Activated naive CD4-positive, alpha-beta T cell treated with anti-CD3 and anti-CD28 coated beads, Interleukin-2, amount 10 ng/mL, durations not matched to agents 7 days and 5 days (primary cell): Measurements from ENCODE around the gene HTR5A.

ENCODE experiments used
- CTCF ChIA-PET: fragments of 350-600 bp; sonication (Branson Sonifier 250); formaldehyde crosslinking; loops from one replicate; lab custom pipeline; 2021; ENCODE audit warnings: antibody characterized with exemption; lab: Charles Lee
- DNase-seq: peaks from one replicate; pipeline ENCODE4 v3.0.0-alpha.2; 2020
- H3K27ac Mint-ChIP-seq: one replicate; pipeline ENCODE4 v1.8.0; 2021; ENCODE audit warnings: mild to moderate bottlenecking, moderate library complexity, mixed read lengths
- H3K27me3 Mint-ChIP-seq: one replicate; pipeline ENCODE4 v1.8.0; 2021; ENCODE audit warnings: mild to moderate bottlenecking, mixed read lengths
- H3K36me3 Mint-ChIP-seq: one replicate; pipeline ENCODE4 v1.8.0; 2021; ENCODE audit warnings: mixed read lengths
- H3K4me1 Mint-ChIP-seq: one replicate; pipeline ENCODE4 v1.8.0; 2021; ENCODE audit warnings: mixed read lengths
- H3K4me3 Mint-ChIP-seq: one replicate; pipeline ENCODE4 v1.8.0; 2021; ENCODE audit warnings: mild to moderate bottlenecking, moderate library complexity, mixed read lengths
- H3K9me3 Mint-ChIP-seq: one replicate; pipeline ENCODE4 v1.8.0; 2021; ENCODE audit warnings: mixed read lengths

Gene HTR5A

GRCh38 chr7:155062411-155062810, 7.7 kb upstream of the HTR5A start:
- Mint-ChIP-seq H3K27me3 (peaks cover 6% of the 10 kb centered on the region), H3K27ac (no peak overlapping the region), H3K4me3 (no peak overlapping the region), H3K9me3 (no peaks in the 10 kb centered on the region), H3K4me1 (no peaks in the 10 kb centered on the region), H3K36me3 (no peaks in the 10 kb centered on the region)
- no peak for DNase-seq
- CTCF ChIA-PET, result no interaction called here

GRCh38 chr7:155064186-155064585, 5.9 kb upstream of the HTR5A start:
- Mint-ChIP-seq H3K27ac (no peak overlapping the region), H3K4me3 (no peak overlapping the region), H3K9me3 (no peaks in the 10 kb centered on the region), H3K27me3 (peaks cover 6% of the 10 kb centered on the region), H3K36me3 (no peaks in the 10 kb centered on the region), H3K4me1 (no peaks in the 10 kb centered on the region)
- CTCF ChIA-PET, result no interaction called here
- DNase-seq, result no peak

GRCh38 chr7:155066417-155066950, 3.6 kb upstream of the HTR5A start:
- Mint-ChIP-seq H3K4me3 (no peak overlapping the region), H3K9me3 (peaks cover 2% of the 10 kb centered on the region), H3K27me3 (peaks cover 25% of the 10 kb centered on the region), H3K36me3 (no peaks in the 10 kb centered on the region), H3K27ac (no peak overlapping the region), H3K4me1 (no peaks in the 10 kb centered on the region)
- CTCF ChIA-PET, result no interaction called here
- DNase-seq, result no peak

- DNase-seq, result no peak
- no peaks in the 10 kb centered on the region for H3K4me1 Mint-ChIP-seq
- peaks cover 2% of the 10 kb centered on the region for H3K9me3 Mint-ChIP-seq
- no peak overlapping the region for H3K4me3 Mint-ChIP-seq
- no peak overlapping the region for H3K27ac Mint-ChIP-seq
- peaks cover 24% of the 10 kb centered on the region for H3K27me3 Mint-ChIP-seq
- CTCF ChIA-PET, result no interaction called here
- no peaks in the 10 kb centered on the region for H3K36me3 Mint-ChIP-seq
These were observed 1.1 kb downstream of the HTR5A start for GRCh38 chr7:155071121-155071651.

- H3K4me1 Mint-ChIP-seq, result no peaks in the 10 kb centered on the region
- CTCF ChIA-PET, result no interaction called here
- no peaks in the 10 kb centered on the region for H3K36me3 Mint-ChIP-seq
- peaks cover 2% of the 10 kb centered on the region for H3K9me3 Mint-ChIP-seq
- no peak overlapping the region for H3K27ac Mint-ChIP-seq
- H3K27me3 Mint-ChIP-seq, result peaks cover 24% of the 10 kb centered on the region
- H3K4me3 Mint-ChIP-seq, result no peak overlapping the region
- DNase-seq, result no peak
These were observed 1.9 kb downstream of the HTR5A start for GRCh38 chr7:155071916-155072571.

- CTCF ChIA-PET, result no interaction called here
- H3K4me3 Mint-ChIP-seq, result no peak overlapping the region
- no peak overlapping the region for H3K27ac Mint-ChIP-seq
- H3K9me3 Mint-ChIP-seq, result peaks cover 2% of the 10 kb centered on the region
- peaks cover 28% of the 10 kb centered on the region for H3K27me3 Mint-ChIP-seq
- DNase-seq, result no peak
- no peaks in the 10 kb centered on the region for H3K36me3 Mint-ChIP-seq
- H3K4me1 Mint-ChIP-seq, result no peaks in the 10 kb centered on the region
These were observed 3.8 kb downstream of the HTR5A start for GRCh38 chr7:155073922-155074321.

GRCh38 chr7:155084021-155084420, 13.9 kb downstream of the HTR5A start:
- H3K27me3 Mint-ChIP-seq, result peaks cover 26% of the 10 kb centered on the region
- peaks cover 2% of the 10 kb centered on the region for H3K4me1 Mint-ChIP-seq
- CTCF ChIA-PET, result no interaction called here
- no peaks in the 10 kb centered on the region for H3K9me3 Mint-ChIP-seq
- no peaks in the 10 kb centered on the region for H3K36me3 Mint-ChIP-seq
- H3K27ac Mint-ChIP-seq, result no peak overlapping the region
- DNase-seq, result no peak
- H3K4me3 Mint-ChIP-seq, result no peak overlapping the region

GRCh38 chr7:155084969-155085368, 14.8 kb downstream of the HTR5A start:
- Mint-ChIP-seq H3K27ac (no peak overlapping the region), H3K9me3 (no peaks in the 10 kb centered on the region), H3K4me1 (peaks cover 2% of the 10 kb centered on the region), H3K36me3 (no peaks in the 10 kb centered on the region), H3K27me3 (peaks cover 26% of the 10 kb centered on the region), H3K4me3 (no peak overlapping the region)
- CTCF ChIA-PET, result no interaction called here
- DNase-seq, result no peak

- Mint-ChIP-seq H3K27me3 (peaks cover 27% of the 10 kb centered on the region), H3K9me3 (no peaks in the 10 kb centered on the region), H3K27ac (no peak overlapping the region), H3K4me1 (peaks cover 8% of the 10 kb centered on the region), H3K4me3 (no peak overlapping the region), H3K36me3 (no peaks in the 10 kb centered on the region)
- DNase-seq, result no peak
- CTCF ChIA-PET, result no interaction called here
These were observed 20.6 kb downstream of the HTR5A start for GRCh38 chr7:155090684-155091083.

- no peaks in the 10 kb centered on the region for H3K36me3 Mint-ChIP-seq
- no peak overlapping the region for H3K4me3 Mint-ChIP-seq
- peaks cover 21% of the 10 kb centered on the region for H3K27me3 Mint-ChIP-seq
- peaks cover 8% of the 10 kb centered on the region for H3K4me1 Mint-ChIP-seq
- no peaks in the 10 kb centered on the region for H3K9me3 Mint-ChIP-seq
- CTCF ChIA-PET, result no interaction called here
- no peak overlapping the region for H3K27ac Mint-ChIP-seq
- DNase-seq, result no peak
These were observed 23.5 kb downstream of the HTR5A start for GRCh38 chr7:155093596-155093995.

GRCh38 chr7:155094636-155095135, 24.6 kb downstream of the HTR5A start:
- Mint-ChIP-seq H3K27me3 (peaks cover 28% of the 10 kb centered on the region), H3K4me3 (no peak overlapping the region), H3K4me1 (peaks cover 8% of the 10 kb centered on the region), H3K36me3 (no peaks in the 10 kb centered on the region), H3K27ac (no peak overlapping the region), H3K9me3 (no peaks in the 10 kb centered on the region)
- DNase-seq, result no peak
- CTCF ChIA-PET, result interaction anchor here (1.1 kb wide), 1 partner anchor 168 kb away, joined by 3 read pairs; no protein-coding TSS in a partner anchor

GRCh38 chr7:155097338-155097737, 27.2 kb downstream of the HTR5A start:
- H3K4me3 Mint-ChIP-seq, result no peak overlapping the region
- H3K27ac Mint-ChIP-seq, result no peak overlapping the region
- CTCF ChIA-PET, result no interaction called here
- no peak for DNase-seq
- H3K36me3 Mint-ChIP-seq, result no peaks in the 10 kb centered on the region
- no peaks in the 10 kb centered on the region for H3K9me3 Mint-ChIP-seq
- peaks cover 3% of the 10 kb centered on the region for H3K4me1 Mint-ChIP-seq
- H3K27me3 Mint-ChIP-seq, result peaks cover 28% of the 10 kb centered on the region

GRCh38 chr7:155103839-155104238, 33.7 kb downstream of the HTR5A start:
- Mint-ChIP-seq H3K4me3 (no peak overlapping the region), H3K9me3 (no peaks in the 10 kb centered on the region), H3K36me3 (no peaks in the 10 kb centered on the region), H3K27ac (no peak overlapping the region), H3K4me1 (no peaks in the 10 kb centered on the region), H3K27me3 (peaks cover 7% of the 10 kb centered on the region)
- no peak for DNase-seq
- CTCF ChIA-PET, result no interaction called here

GRCh38 chr7:155104913-155105312, 34.8 kb downstream of the HTR5A start:
- CTCF ChIA-PET, result no interaction called here

GRCh38 chr7:155106356-155106755, 36.2 kb downstream of the HTR5A start:
- DNase-seq, result no peak
- CTCF ChIA-PET, result no interaction called here
- H3K27ac Mint-ChIP-seq, result no peak overlapping the region
- H3K9me3 Mint-ChIP-seq, result no peaks in the 10 kb centered on the region
- H3K4me3 Mint-ChIP-seq, result no peak overlapping the region
- H3K36me3 Mint-ChIP-seq, result no peaks in the 10 kb centered on the region
- no peaks in the 10 kb centered on the region for H3K4me1 Mint-ChIP-seq
- peaks cover 3% of the 10 kb centered on the region for H3K27me3 Mint-ChIP-seq

More at GRCh38 chr7:155104913-155105312, 34.8 kb downstream of the HTR5A start:
- DNase-seq, result no peak
- H3K4me3 Mint-ChIP-seq, result no peak overlapping the region
- no peaks in the 10 kb centered on the region for H3K9me3 Mint-ChIP-seq
- peaks cover 3% of the 10 kb centered on the region for H3K27me3 Mint-ChIP-seq
- no peaks in the 10 kb centered on the region for H3K4me1 Mint-ChIP-seq
- no peak overlapping the region for H3K27ac Mint-ChIP-seq
- H3K36me3 Mint-ChIP-seq, result no peaks in the 10 kb centered on the region
